ENCODE measurements around the gene TNRC6A. TPM values are rescaled to one million over a fixed set of nuclear protein-coding genes. Genes with fewer than 3 reads are reported as not detected.
A peak's percentile ranks its signal among the peaks of the same experiment; 100 is the strongest.
"Not testable (repeated sequence)": the region's sequence is repeated elsewhere in the genome, so short reads cannot be mapped to it uniquely, and the experiment has no call there.

Gene TNRC6A
- total and polyA plus RNA-seq, 4 experiments from 2014 or later, result 0.88 to 103 (median 63.3) TPM

DNA sequence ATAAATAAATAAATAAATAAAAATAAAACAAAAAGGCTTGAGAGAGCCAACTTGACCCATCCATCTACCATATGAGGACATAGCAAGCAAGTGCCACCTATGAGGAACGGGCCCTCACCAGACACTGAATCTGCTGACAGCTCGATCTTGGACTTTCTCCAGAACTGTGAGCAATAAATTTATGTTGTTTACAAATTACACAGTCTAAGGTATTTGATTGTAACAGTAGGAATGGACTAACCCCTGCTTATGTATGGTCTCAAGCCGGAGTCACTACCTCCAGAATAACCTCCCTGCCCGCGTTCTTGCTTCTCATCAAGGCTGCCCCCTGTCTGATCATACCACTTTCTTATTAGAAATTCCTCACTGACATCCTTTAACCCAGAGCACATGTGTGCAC, 126.2 kb downstream of the TNRC6A start:
- Mint-ChIP-seq H3K4me3 (no peak overlapping the region), H3K27ac (no peak overlapping the region), H3K4me1 (peaks cover 0 to 2% (median 0%) of the 10 kb centered on the region in 4 donors), H3K27me3 (peaks cover 0 to 6% of the 10 kb centered on the region in 2 donors), H3K9me3 (peaks cover 0 to 4% (median 0%) of the 10 kb centered on the region in 8 donors), H3K36me3 (no peaks in the 10 kb centered on the region)
- H3K9me3 ChIP-seq (ENCODE audit: control insufficient read depth in 1 of 2, low read length in 2 of 2), result no peaks in the 10 kb centered on the region
- H3K27ac ChIP-seq (ENCODE audit: low read depth, low read length), result no peak overlapping the region
- ChIA-PET POLR2A (ENCODE audit: partially characterized antibody) (no interaction called here), CTCF (ENCODE audit: partially characterized antibody) (no interaction called here)
- intact Hi-C loops (cut with micrococcal nuclease), result no loop called here
- H3K4me3 ChIP-seq (ENCODE audit: low read length in 2 of 2), result no peak overlapping the region
- H3K4me1 ChIP-seq (ENCODE audit: insufficient read depth, low read length), result no peaks in the 10 kb centered on the region
- H3K36me3 ChIP-seq (ENCODE audit: insufficient read depth, low read length), result no peaks in the 10 kb centered on the region
- no peak for DNase-seq
- H3K27me3 ChIP-seq (ENCODE audit: insufficient read depth, low read length), result no peaks in the 10 kb centered on the region

DNA sequence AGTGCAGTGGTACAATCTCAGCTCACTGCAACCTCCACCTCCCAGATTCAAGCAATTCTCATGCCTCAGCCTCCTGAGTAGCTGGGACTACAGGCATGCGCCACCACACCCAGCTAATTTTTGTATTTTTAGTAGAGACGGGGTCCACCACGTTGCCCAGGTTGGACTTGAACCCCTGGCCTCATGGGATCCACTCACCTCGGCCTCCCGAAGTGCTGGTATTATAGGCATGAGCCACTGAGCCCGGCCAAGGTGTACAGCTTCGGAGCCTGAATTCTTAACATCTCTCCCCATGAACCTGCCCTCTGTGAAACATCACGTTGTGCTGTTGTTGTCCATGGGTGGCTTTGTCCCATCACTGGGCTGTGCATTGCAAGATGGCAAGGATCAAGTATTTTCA, 127.4 kb downstream of the TNRC6A start:
- H3K4me3 ChIP-seq (ENCODE audit: low read length in 2 of 2); intact Hi-C loops (cut with micrococcal nuclease); H3K27ac Mint-ChIP-seq; CTCF ChIA-PET (ENCODE audit: partially characterized antibody); H3K9me3 Mint-ChIP-seq; H3K4me1 Mint-ChIP-seq; H3K9me3 ChIP-seq (ENCODE audit: control insufficient read depth in 1 of 2, low read length in 2 of 2); DNase-seq; H3K4me1 ChIP-seq (ENCODE audit: insufficient read depth, low read length); H3K36me3 ChIP-seq (ENCODE audit: insufficient read depth, low read length); H3K36me3 Mint-ChIP-seq; H3K27ac ChIP-seq (ENCODE audit: low read depth, low read length); POLR2A ChIA-PET (ENCODE audit: partially characterized antibody); H3K27me3 ChIP-seq (ENCODE audit: insufficient read depth, low read length); H3K27me3 Mint-ChIP-seq; H3K4me3 Mint-ChIP-seq: not testable (repeated sequence)

DNA sequence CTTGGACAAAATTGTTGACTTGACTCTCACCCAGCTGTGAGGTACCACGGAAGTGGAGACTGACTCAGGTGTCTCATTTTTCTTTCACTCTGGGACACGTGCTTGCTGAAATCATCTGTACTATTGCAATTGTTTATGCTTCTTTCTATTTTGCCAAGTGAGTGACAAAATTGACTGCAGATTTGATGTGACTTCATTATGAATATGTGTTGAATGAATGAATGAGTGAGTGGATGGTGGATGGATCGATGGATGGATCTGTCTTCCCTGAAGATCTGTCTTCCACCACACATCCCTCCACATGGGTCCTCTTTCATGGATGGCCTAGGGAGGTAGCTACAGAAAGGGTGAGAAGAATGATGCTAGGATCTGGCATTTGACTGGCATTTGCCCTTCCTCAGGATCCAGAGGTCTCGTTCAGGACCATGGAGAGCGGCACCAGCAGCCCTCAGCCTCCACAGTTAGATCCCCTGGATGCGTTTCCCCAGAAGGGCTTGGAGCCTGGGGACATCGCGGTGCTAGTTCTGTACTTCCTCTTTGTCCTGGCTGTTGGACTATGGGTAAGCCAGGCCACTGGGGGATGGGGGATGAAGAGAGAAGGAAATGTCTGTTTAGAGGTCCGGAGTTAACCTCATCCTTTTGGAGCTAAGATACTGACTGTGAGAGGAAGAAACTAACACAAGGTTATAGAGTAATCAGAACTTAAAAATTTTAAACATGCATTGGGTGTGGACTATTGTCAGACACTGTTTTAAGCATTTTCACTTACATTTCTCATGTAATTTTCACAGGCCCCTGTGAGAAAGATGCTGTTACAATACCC, 129.0 kb downstream of the TNRC6A start:
- no peaks in the 10 kb centered on the region for H3K9me3 ChIP-seq (ENCODE audit: control insufficient read depth in 1 of 2, low read length in 2 of 2)
- no peak overlapping the region for H3K4me3 ChIP-seq (ENCODE audit: low read length in 2 of 2)
- ChIA-PET POLR2A (ENCODE audit: partially characterized antibody) (no interaction called here), CTCF (ENCODE audit: partially characterized antibody) (no interaction called here)
- no peaks in the 10 kb centered on the region for H3K36me3 Mint-ChIP-seq
- no peak overlapping the region for H3K4me3 Mint-ChIP-seq
- H3K9me3 Mint-ChIP-seq, result peaks cover 0 to 9% (median 3%) of the 10 kb centered on the region in 8 donors
- H3K4me1 Mint-ChIP-seq, result no peaks in the 10 kb centered on the region
- no peaks in the 10 kb centered on the region for H3K27me3 ChIP-seq (ENCODE audit: insufficient read depth, low read length)
- peaks cover 0 to 6% of the 10 kb centered on the region in 2 donors for H3K27me3 Mint-ChIP-seq
- DNase-seq, result peak; percentile 28 to 42 (median 34)
- intact Hi-C loops (cut with micrococcal nuclease), result no loop called here
- no peaks in the 10 kb centered on the region for H3K36me3 ChIP-seq (ENCODE audit: insufficient read depth, low read length)
- H3K27ac ChIP-seq (ENCODE audit: low read depth, low read length), result no peak overlapping the region
- H3K27ac Mint-ChIP-seq, result peak overlapping the region in 1 of 7 donors; percentile 14
- H3K4me1 ChIP-seq (ENCODE audit: insufficient read depth, low read length), result no peaks in the 10 kb centered on the region

DNA sequence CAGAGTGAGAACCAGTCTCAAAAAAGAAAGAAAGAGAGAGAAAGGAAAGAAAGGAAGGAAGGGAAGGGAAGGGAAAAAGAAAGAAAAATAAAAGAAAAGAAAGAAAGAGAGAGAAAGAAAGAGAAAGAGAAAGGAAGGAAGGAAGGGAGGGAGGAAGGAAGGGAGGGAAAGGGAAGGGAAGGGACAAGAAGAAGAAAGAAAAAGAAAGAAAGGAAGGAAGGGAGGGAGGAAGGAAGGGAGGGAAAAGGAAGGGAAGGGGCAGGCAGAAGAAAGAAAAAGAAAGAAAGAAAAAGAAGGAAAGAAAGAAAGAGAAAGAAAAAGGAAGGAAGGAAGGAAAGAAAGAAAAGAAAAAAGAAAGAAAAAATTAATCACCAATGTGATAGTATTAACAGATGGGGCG, 132.0 kb downstream of the TNRC6A start:
- H3K9me3 Mint-ChIP-seq, result peaks cover 0 to 30% (median 19%) of the 10 kb centered on the region in 8 donors
- H3K4me3 Mint-ChIP-seq, result no peak overlapping the region
- DNase-seq, result no peak
- peaks cover 0 to 5% of the 10 kb centered on the region in 2 donors for H3K9me3 ChIP-seq (ENCODE audit: control insufficient read depth in 1 of 2, low read length in 2 of 2)
- no peaks in the 10 kb centered on the region for H3K27me3 ChIP-seq (ENCODE audit: insufficient read depth, low read length)
- no peak overlapping the region for H3K4me3 ChIP-seq (ENCODE audit: low read length in 2 of 2)
- CTCF ChIA-PET (ENCODE audit: partially characterized antibody), result no interaction called here
- H3K36me3 Mint-ChIP-seq, result no peaks in the 10 kb centered on the region
- POLR2A ChIA-PET (ENCODE audit: partially characterized antibody), result no interaction called here
- H3K36me3 ChIP-seq (ENCODE audit: insufficient read depth, low read length), result no peaks in the 10 kb centered on the region
- H3K4me1 ChIP-seq (ENCODE audit: insufficient read depth, low read length), result no peaks in the 10 kb centered on the region
- no peak overlapping the region for H3K27ac Mint-ChIP-seq
- intact Hi-C loops (cut with micrococcal nuclease), result no loop called here
- no peak overlapping the region for H3K27ac ChIP-seq (ENCODE audit: low read depth, low read length)
- H3K4me1 Mint-ChIP-seq, result no peaks in the 10 kb centered on the region
- H3K27me3 Mint-ChIP-seq, result peaks cover 0 to 4% of the 10 kb centered on the region in 2 donors

DNA sequence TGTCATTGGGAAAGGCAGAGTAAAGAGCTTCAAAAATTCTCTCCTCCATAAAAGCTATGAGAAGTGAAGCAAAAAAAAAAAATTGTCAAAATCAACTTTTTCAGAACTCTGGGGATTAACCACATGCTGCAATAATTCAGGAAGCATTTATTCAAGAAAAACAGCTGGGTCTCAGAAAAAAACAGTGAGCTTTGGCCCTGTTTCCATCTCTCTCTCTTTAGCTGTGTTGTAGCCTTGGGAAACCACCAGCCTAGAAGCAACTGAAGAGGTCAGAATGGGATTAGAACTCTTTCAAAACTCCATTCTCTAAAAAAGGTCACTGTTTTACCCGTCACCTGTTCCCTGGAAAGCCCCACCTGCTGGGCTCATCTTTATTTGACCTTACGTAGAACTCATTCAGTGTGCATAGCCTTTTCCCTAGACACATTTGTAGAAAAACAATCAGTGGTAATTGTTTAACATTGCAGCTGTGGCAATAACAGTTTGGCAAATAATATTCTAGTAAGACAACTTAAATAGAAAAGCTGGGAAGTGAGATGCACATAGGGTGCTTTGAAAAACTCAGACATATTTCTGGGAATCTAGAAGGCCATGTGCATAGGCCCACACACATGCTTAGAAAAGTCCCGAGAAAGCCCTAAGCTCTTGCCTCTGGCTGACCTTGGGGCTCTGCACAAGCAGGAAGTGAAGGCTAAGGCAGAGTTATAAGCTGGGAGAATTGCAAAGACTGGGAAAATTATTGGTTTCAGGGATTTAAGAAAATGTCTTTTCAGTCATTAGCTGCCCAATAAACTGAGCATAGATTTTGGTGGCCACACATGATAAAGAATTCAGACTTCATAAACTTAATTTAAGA, 134.4 kb downstream of the TNRC6A start:
- H3K4me3 Mint-ChIP-seq, result no peak overlapping the region
- intact Hi-C loops (cut with micrococcal nuclease), result no loop called here
- H3K27ac Mint-ChIP-seq, result peak overlapping the region in 1 of 7 donors; percentile 24
- no peaks in the 10 kb centered on the region for H3K36me3 ChIP-seq (ENCODE audit: insufficient read depth, low read length)
- no peaks in the 10 kb centered on the region for H3K4me1 Mint-ChIP-seq
- ChIA-PET CTCF (ENCODE audit: partially characterized antibody) (no interaction called here), POLR2A (ENCODE audit: partially characterized antibody) (no interaction called here)
- no peaks in the 10 kb centered on the region for H3K4me1 ChIP-seq (ENCODE audit: insufficient read depth, low read length)
- H3K36me3 Mint-ChIP-seq, result no peaks in the 10 kb centered on the region
- no peak overlapping the region for H3K27ac ChIP-seq (ENCODE audit: low read depth, low read length)
- no peak for DNase-seq
- peaks cover 0 to 31% (median 20%) of the 10 kb centered on the region in 8 donors for H3K9me3 Mint-ChIP-seq
- H3K27me3 Mint-ChIP-seq, result no peaks in the 10 kb centered on the region
- no peaks in the 10 kb centered on the region for H3K27me3 ChIP-seq (ENCODE audit: insufficient read depth, low read length)
- peaks cover 0 to 5% of the 10 kb centered on the region in 2 donors for H3K9me3 ChIP-seq (ENCODE audit: control insufficient read depth in 1 of 2, low read length in 2 of 2)
- no peak overlapping the region for H3K4me3 ChIP-seq (ENCODE audit: low read length in 2 of 2)

DNA sequence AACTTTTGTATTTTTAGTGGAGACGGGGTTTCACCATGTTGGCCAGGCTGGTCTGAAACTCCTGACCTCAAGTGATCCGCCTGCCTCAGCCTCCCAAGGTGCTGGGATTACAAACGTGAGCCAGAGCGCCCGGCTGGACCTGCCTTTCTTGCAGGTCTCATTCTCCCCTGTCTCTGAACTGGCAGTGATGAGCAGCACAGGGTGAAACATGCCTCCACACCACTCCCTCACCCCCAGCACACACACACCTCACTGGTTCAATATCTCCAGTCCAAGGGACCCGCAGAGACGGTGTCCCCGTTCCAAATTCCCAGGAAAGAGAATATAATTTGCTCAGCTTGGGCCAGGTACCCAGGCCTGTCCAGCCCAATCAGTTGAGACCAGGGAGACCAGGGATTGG, 139.6 kb downstream of the TNRC6A start:
- no peak overlapping the region for H3K4me3 ChIP-seq (ENCODE audit: low read length in 2 of 2)
- H3K27ac ChIP-seq (ENCODE audit: low read depth, low read length), result no peak overlapping the region
- no peaks in the 10 kb centered on the region for H3K4me1 ChIP-seq (ENCODE audit: insufficient read depth, low read length)
- Mint-ChIP-seq H3K27me3 (no peaks in the 10 kb centered on the region), H3K4me1 (no peaks in the 10 kb centered on the region), H3K36me3 (no peaks in the 10 kb centered on the region), H3K4me3 (no peak overlapping the region), H3K9me3 (peaks cover 0 to 22% (median 11%) of the 10 kb centered on the region in 8 donors), H3K27ac (no peak overlapping the region)
- intact Hi-C loops (cut with micrococcal nuclease), result no loop called here
- ChIA-PET CTCF (ENCODE audit: partially characterized antibody) (no interaction called here), POLR2A (ENCODE audit: partially characterized antibody) (no interaction called here)
- no peak for DNase-seq
- H3K36me3 ChIP-seq (ENCODE audit: insufficient read depth, low read length), result no peaks in the 10 kb centered on the region
- H3K9me3 ChIP-seq (ENCODE audit: control insufficient read depth in 1 of 2, low read length in 2 of 2), result peaks cover 0 to 5% of the 10 kb centered on the region in 2 donors
- H3K27me3 ChIP-seq (ENCODE audit: insufficient read depth, low read length), result no peaks in the 10 kb centered on the region

DNA sequence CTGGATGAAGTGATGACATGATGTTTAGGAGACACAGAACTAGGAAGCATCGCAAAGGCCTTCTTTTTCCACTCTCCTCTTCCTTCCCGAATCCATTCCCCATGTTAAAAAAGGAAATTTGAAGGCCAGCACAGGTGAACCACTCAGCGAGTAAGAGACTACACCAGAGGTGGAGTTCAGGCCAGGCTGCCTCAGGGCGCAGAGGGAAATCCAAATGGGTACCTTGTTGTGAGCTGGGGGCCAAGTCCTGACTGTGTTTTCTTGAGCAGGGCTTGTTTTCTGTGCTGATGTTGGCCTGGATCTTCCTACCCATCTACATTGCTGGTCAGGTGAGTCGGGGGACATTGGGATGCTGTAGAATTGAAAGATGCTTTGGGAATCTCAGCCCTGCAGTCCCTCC, 142.4 kb downstream of the TNRC6A start:
- Mint-ChIP-seq H3K9me3 (peaks cover 0 to 2% (median 0%) of the 10 kb centered on the region in 8 donors), H3K4me1 (no peaks in the 10 kb centered on the region), H3K36me3 (no peaks in the 10 kb centered on the region), H3K27me3 (no peaks in the 10 kb centered on the region), H3K4me3 (no peak overlapping the region), H3K27ac (no peak overlapping the region)
- intact Hi-C loops (cut with micrococcal nuclease), result no loop called here
- Histone ChIP-seq H3K4me1 (ENCODE audit: insufficient read depth, low read length) (no peaks in the 10 kb centered on the region), H3K36me3 (ENCODE audit: insufficient read depth, low read length) (no peaks in the 10 kb centered on the region), H3K27ac (ENCODE audit: low read depth, low read length) (no peak overlapping the region), H3K9me3 (ENCODE audit: control insufficient read depth in 1 of 2, low read length in 2 of 2) (no peaks in the 10 kb centered on the region), H3K27me3 (ENCODE audit: insufficient read depth, low read length) (no peaks in the 10 kb centered on the region), H3K4me3 (ENCODE audit: low read length in 2 of 2) (no peak overlapping the region)
- ChIA-PET POLR2A (ENCODE audit: partially characterized antibody) (no interaction called here), CTCF (ENCODE audit: partially characterized antibody) (no interaction called here)
- DNase-seq, result no peak

All from CD4-positive, alpha-beta memory T cell (primary cell).